Measurements from ENCODE around the gene EFTUD2.
"Not testable (repeated sequence)": the region's sequence is repeated elsewhere in the genome, so short reads cannot be mapped to it uniquely, and the experiment has no call there.

Gene EFTUD2

DNA sequence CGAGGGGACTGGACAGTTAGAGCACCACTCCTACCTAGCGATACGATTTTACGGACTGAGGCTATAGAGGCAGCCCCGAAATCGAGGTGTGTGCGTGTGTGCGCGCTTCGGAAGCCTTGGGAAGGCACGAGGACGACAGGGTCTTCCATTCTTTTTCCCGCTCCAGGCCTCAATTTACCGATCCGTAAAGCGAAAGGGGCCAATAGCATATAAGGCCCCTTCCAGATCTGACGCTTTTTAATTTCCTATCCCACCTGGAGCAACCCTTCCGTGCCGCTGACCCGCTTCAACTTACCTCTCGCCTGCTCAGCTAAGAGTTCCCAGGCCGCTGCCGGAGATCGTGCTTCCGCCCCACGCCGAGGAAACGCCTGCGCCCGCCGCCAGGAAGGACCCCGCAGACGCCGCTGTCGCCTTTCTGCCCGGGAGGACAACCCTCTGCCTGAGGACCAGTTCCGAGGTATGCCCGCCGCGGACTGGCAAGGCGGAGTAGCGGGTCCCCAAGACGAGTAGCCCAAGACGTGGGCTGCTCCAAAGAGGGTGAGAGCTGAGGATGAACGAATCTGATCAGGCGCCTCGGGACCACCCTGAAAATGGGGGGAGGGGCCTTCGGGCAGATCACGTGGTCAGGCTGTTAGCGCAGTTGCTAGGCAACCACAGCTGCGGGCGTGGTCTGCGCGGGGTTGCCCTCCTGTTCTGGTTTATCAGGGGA, at the start of gene EFTUD2:
Gene EFTUD2, minus strand, starts transcription at position 372 of the 709 bp plus-strand sequence. CDS start 4,924 bp downstream, outside the sequence.
- peak within 1 kb of the TSS; percentile 92 to 100 (median 97) for H3K27ac ChIP-seq
- H3K4me3 ChIP-seq = peak within 1 kb of the TSS; percentile 53 to 86 (median 62)

DNA sequence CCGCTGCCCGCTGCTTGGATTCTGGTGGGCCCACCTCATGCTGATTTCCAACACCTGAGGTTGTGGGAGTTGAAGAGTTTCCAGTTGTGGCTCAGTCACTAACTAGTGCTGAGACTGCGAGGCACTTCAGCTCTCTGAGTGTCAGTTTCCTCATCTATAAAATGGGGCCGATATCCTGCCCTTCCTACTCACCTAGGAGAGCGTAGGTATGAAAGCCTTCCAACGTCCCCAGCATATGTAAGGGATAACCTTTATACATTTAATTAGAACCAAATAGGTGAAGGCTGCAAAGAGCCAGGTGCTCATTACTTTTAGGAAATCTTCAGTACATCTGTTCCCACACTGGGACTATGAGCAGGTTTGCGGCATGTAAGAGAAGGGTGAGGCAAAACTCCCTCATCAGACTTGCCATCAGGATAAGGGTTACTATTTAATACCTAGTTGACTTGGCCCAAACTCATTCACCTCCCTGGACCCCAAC, 49.1 kb upstream of the EFTUD2 start:
- Histone ChIP-seq H3K4me3 (peak overlapping the region; percentile 54 to 80 (median 65)), H3K27ac (peak overlapping the region in 15 of 21 experiments; percentile 2 to 91 (median 72))

GRCh38 chr17:44947461-44948314, 48.4 kb upstream of the EFTUD2 start, which contains the start of gene KIF18B:
Gene KIF18B (minus strand): TSS chr17:44947773. CDS start chr17:44936344, 11,429 bp downstream.
- Histone ChIP-seq H3K4me3 (peak within 1 kb of the TSS; percentile 54 to 80 (median 65)), H3K27ac (peak within 1 kb of the TSS in 19 of 21 experiments; percentile 2 to 91 (median 71))

- not testable (repeated sequence) for H3K4me3 ChIP-seq, H3K27ac ChIP-seq
Observed at GRCh38 chr17:44945652-44946051, 46.4 kb upstream of the EFTUD2 start.

DNA sequence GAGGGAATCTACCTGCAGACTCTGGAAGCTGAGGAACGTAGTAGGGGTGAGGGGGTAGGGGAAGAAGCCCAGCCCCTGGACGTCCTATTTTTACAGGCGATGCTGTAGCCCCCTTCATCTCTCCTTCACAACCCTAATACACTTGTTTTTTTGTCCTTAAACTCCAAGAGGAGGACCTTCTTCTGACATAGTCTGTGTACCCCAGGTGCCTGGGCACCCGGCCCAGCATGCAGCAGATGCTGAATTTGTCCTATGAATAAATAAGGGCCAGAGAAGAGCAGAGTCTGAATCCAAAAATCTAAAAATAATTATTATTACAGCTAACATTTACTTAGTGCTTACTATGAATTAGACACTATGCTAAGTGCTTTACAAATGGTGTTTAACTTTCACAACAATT, 43.2 kb upstream of the EFTUD2 start:
- Histone ChIP-seq H3K27ac (peak overlapping the region in 3 of 21 experiments; percentile 13 to 65 (median 17)), H3K4me3 (no peak overlapping the region)

GRCh38 chr17:44941712-44942331, 42.6 kb upstream of the EFTUD2 start:
- Histone ChIP-seq H3K4me3 (no peak overlapping the region), H3K27ac (peak overlapping the region in 7 of 21 experiments; percentile 3 to 65 (median 25))

DNA sequence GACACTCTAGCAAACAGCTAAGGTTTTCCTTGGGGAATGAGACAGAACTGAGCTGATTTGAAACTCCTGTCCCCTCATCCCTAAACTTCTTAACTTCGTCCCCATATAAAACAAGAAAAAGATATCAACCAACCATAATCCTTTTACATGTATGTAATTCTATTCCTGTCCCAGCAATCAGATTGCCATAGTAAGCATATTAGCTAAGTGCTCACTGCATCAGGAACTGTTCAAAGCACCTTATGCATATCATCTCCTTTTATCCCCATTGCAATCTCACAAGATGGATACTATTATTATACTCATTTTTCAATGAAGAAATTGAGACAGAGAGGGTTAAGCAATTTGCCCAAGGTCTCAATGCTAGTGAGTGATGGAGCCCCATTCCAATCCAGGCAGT, 41.5 kb upstream of the EFTUD2 start:
- no peak overlapping the region for H3K27ac ChIP-seq
- no peak overlapping the region for H3K4me3 ChIP-seq

GRCh38 chr17:44940317-44940716, 41.1 kb upstream of the EFTUD2 start:
- H3K27ac ChIP-seq = no peak overlapping the region

GRCh38 chr17:44935116-44935515, 35.9 kb upstream of the EFTUD2 start:
- Histone ChIP-seq H3K27ac (no peak overlapping the region), H3K4me3 (no peak overlapping the region)

More at GRCh38 chr17:44940317-44940716, 41.1 kb upstream of the EFTUD2 start:
- H3K4me3 ChIP-seq = no peak overlapping the region

- Histone ChIP-seq H3K4me3 (no peak overlapping the region), H3K27ac (no peak overlapping the region)
Observed at GRCh38 chr17:44934745-44935105, 35.5 kb upstream of the EFTUD2 start.

GRCh38 chr17:44933824-44934744, 34.8 kb upstream of the EFTUD2 start:
- H3K4me3 ChIP-seq = no peak overlapping the region
- no peak overlapping the region for H3K27ac ChIP-seq

DNA sequence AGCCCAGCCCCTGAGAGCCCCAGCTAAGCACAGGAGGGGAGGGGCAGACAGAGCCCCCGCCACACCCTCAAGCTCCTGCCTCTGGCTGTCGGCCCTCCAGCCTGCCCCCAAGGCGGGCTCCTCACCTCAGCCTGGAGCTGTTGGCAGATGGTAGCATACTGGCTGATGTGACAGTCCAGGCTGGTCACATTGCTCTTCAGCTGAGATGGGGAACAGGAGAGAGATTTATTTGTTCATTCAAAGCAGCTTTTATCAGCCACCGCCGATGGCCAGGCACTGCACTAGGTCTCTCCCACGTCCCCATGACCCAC, 33.5 kb upstream of the EFTUD2 start:
- Histone ChIP-seq H3K4me3 (no peak overlapping the region), H3K27ac (no peak overlapping the region)

DNA sequence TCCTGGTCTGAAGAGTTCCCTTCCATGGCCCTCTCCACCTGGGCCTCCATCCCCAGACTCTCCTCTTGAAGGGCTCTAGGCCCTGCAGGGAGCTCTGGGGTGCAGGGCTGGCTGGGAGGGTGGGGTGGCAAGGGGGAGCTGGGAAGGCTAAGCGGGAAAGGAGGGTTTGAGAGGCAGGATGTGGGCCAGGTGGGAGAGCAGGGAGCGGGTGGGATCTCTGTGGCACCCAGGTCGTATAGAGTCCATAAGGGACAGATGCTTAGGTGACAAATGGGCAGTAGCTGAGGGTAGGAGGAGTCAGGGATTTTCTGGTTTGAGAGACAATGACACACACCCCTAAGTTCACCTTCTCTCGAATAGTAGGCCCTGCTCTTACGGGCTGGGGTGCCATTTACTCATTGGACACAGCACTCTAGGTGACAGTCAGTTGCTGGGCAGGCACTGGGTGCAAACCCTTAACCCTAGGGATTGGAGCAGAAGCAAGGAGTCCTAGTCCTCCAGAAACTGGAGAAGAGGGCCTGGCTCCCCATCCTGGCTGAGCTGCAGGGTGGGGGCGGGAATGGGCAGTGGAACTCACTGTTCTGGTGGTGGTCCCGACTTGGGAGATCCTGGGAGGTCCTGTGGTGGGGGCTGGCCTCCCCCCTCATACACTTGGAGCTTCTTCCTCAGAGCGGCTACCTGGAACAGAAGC, 33.0 kb upstream of the EFTUD2 start:
- H3K4me3 ChIP-seq = no peak overlapping the region
- no peak overlapping the region for H3K27ac ChIP-seq

- Histone ChIP-seq H3K27ac (no peak overlapping the region), H3K4me3 (no peak overlapping the region)
Observed at GRCh38 chr17:44931376-44931775, 32.1 kb upstream of the EFTUD2 start.

DNA sequence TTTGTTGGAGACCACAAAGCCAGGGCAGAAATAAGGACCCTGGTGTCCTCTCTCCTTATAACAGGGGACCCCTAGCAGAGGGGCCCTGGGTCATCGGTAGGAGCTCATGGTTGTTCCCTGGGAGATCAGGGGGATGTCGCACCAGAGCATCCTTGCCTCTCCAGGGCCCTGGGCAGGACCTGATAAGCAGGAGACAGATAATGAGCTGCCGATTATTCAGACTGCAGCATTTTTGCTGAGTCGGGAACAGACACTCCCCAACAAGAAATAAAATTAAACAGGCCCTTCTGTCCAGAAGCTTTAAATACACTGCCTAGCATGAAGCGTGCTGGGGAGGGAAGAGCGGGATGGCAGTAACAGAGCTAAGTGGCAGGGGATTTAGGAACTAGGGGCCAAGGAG, 31.4 kb upstream of the EFTUD2 start:
- no peak overlapping the region for H3K27ac ChIP-seq

GRCh38 chr17:44928950-44929720, 29.9 kb upstream of the EFTUD2 start:
- H3K4me3 ChIP-seq = no peak overlapping the region
- H3K27ac ChIP-seq = no peak overlapping the region

More for the DNA sequence above, 31.4 kb upstream of the EFTUD2 start:
- no peak overlapping the region for H3K4me3 ChIP-seq

DNA sequence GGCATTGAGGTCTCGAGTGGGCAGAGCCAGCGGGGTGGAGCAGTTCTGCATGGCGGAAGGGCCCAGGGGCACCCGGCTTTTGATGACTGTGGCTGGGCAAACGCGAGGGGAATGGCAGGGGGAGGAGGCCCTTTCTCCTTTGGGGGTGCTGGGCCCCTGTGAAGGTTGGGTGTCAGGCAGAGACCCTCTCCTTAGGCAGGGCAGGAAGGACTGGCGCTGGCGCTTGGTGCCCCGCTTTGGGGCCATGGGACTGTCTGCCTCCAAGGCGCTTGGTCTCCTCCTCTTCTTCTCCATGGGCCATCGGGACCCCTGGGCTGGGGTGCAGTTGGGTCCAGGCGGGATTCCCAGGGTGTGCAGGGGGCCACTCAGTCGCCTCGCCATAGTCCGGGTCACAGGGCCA, 28.9 kb upstream of the EFTUD2 start:
- no peak overlapping the region for H3K27ac ChIP-seq
- H3K4me3 ChIP-seq = no peak overlapping the region

DNA sequence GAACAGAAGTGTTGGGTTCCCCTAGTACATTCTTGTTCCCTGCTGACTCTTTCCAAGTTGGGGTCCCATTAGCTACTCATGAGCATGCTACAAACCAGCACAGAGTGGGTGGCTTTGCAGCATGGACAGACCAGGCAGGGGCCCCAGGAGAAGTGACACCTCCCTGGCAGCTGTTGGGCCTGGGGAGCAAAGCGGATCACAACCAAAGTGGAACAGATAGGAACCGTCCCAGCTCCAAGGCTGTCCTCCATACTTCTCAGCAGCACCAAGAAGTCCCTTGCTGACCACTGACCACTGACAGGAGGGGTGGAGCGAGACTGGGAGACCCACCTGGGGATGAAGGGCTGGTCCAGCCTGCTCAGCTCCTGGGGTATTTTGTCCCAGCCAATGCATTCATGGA, 28.5 kb upstream of the EFTUD2 start:
- Histone ChIP-seq H3K4me3 (no peak overlapping the region), H3K27ac (no peak overlapping the region)
